GM06990 (cell line): Measurements from ENCODE around the gene ULK1.
"Not testable (repeated sequence)": the region's sequence is repeated elsewhere in the genome, so short reads cannot be mapped to it uniquely, and the experiment has no call there.

Experiments
- DNase-seq: peaks from one replicate; pipeline ENCODE4 v3.0.0-alpha.2; 2011; ENCODE audit not compliant: insufficient read length; ENCODE audit errors: extremely low read depth
- H3K27me3 ChIP-seq: replicated peaks from 2 replicates; pipeline ENCODE4 v1.6.0; 2011; ENCODE audit warnings: low read length; ENCODE audit not compliant: control insufficient read depth, insufficient read depth
- H3K36me3 ChIP-seq: 2 replicates; pipeline ENCODE4 v1.5.1; 2011; ENCODE audit warnings: low read length; ENCODE audit not compliant: control insufficient read depth, insufficient read depth
- H3K4me3 ChIP-seq: replicated peaks from 2 replicates; pipeline ENCODE4 v1.5.1; 2011; ENCODE audit warnings: low read depth, mild to moderate bottlenecking, control low read depth, low read length
- CTCF ChIP-seq: IDR thresholded peaks from 2 replicates; pipeline ENCODE4 v1.5.1; 2011; ENCODE audit warnings: low read length, control low read depth, mild to moderate bottlenecking, inconsistent platforms; ENCODE audit not compliant: insufficient read depth, poor library complexity, severe bottlenecking

Gene ULK1

DNA sequence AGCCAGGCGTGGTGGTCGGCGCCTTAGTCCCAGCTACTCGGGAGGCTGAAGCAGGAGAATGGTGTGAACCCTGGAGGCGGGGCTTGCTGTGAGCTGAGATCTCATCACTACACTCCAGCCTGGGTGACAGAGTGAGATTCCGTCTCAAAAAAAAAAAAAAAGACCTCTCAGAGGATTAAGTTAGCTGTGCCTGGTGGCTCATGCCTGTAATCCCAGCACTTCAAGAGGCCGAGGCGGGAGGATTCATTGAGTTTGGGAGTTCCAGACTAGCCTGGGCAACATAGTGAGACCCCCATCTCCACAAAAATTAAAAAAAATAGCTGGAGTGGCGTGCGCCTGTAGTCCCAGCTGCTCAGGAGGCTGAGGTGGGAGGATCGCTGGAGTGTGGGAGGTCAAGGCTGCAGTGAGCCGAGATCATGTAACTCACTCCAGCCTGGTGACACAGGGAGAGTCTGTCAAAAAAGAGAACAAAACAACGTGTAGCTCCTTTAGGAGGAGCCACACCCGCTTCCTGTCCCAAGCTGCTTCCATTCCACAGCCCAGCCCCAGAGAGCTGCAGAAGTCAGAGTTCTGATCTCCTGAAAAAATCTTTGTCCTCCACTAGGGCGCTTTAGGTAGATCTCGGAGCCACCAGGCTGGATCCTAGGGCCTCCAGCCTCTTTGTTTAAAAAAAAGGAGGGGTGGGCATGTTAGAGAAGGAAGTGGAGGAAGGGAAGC is 11.5 kb upstream of the ULK1 start:
- no peak for TF ChIP-seq CTCF
- H3K4me3 ChIP-seq, result no peak overlapping the region
- DNase-seq, result no peak
- no peaks in the 10 kb centered on the region for H3K36me3 ChIP-seq
- no peaks in the 10 kb centered on the region; the same call in 1 of the 2 replicates for H3K27me3 ChIP-seq

DNA sequence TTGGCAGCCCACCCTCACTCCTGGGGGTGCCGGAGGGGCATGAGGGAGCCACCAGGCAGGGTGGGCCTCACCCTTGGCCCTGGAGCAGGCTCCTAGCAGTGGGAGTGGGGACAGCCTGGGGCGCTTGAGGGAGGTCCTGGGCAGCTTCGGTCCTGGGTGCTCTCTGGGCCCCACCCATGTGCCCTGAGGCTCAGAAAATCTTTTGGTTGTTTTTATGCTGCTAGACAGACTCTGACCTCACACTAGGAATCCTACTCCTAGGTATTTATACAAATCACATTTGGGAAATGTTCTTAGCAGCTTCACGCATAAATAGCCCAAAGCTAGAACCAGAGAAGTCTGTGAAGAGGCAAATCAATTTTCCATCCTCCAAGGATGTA is 10.9 kb upstream of the ULK1 start:
- Histone ChIP-seq H3K36me3 (no peaks in the 10 kb centered on the region), H3K4me3 (no peak overlapping the region), H3K27me3 (no peaks in the 10 kb centered on the region; the same call in 1 of the 2 replicates)
- no peak for TF ChIP-seq CTCF
- no peak for DNase-seq

GRCh38 chr12:131885076-131885475 is 9.3 kb upstream of the ULK1 start:
- DNase-seq, H3K27me3 ChIP-seq, H3K36me3 ChIP-seq, H3K4me3 ChIP-seq: not testable (repeated sequence)

GRCh38 chr12:131885543-131886057 is 8.8 kb upstream of the ULK1 start:
- Histone ChIP-seq H3K36me3 (no peaks in the 10 kb centered on the region), H3K4me3 (no peak overlapping the region), H3K27me3 (no peaks in the 10 kb centered on the region; the same call in 1 of the 2 replicates)
- no peak for TF ChIP-seq CTCF
- no peak for DNase-seq

DNA sequence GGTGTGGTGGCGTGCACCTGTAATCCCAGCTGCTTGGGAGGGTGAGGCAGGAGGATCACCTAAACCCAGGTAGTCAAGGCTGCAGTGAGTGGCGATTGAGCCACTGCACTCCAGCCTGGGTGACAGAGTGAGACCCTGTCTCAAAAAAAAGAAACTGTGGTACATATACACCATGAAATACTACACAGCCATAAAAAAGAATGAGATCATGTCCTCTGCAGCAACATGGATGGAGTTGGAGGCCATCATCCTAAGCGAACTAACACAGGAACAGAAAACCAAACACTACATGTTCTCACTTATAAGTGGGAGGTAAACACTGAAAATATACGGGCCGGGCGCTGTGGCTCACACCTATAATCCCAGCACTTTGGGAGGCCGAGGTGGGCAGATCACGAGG is 2.7 kb upstream of the ULK1 start:
- not testable (repeated sequence) for H3K27me3 ChIP-seq, H3K4me3 ChIP-seq, H3K36me3 ChIP-seq, DNase-seq

GRCh38 chr12:131892711-131893604 is 1.5 kb upstream of the ULK1 start:
- Histone ChIP-seq H3K36me3 (0 out of 2 replicates have a peak, but pooled peaks cover 2% of the 10 kb centered on the region), H3K27me3 (no peaks in the 10 kb centered on the region; the same call in 1 of the 2 replicates), H3K4me3 (no peak overlapping the region)
- no peak for TF ChIP-seq CTCF
- DNase-seq, result no peak
